Suprapubic skin (tissue), 4 donors: ENCODE results near the gene GAGE12F. TPM values are rescaled to one million over a fixed set of nuclear protein-coding genes. Genes with fewer than 3 reads are reported as not detected.

Experiments
- DNase-seq, 2 donors: peaks; one replicate each; pipeline ENCODE4 v3.0.0-alpha.2; 2019; ENCODE audit warnings: low spot score in 2 of 2
- H3K27ac ChIP-seq: fragments of 200-600 bp; sonication (generic); one replicate; pipeline ENCODE4 v1.5.1; 2019
- H3K27me3 ChIP-seq: fragments of 200-600 bp; sonication (generic); one replicate; pipeline ENCODE4 v1.5.1; 2019
- H3K36me3 ChIP-seq: fragments of 200-600 bp; sonication (generic); one replicate; pipeline ENCODE4 v1.5.1; 2019
- H3K4me1 ChIP-seq: fragments of 200-600 bp; sonication (generic); one replicate; pipeline ENCODE4 v1.5.1; 2019
- H3K4me3 ChIP-seq: fragments of 200-600 bp; sonication (generic); one replicate; pipeline ENCODE4 v1.5.1; 2019; ENCODE audit warnings: mild to moderate bottlenecking
- H3K9me3 ChIP-seq: fragments of 200-600 bp; sonication (generic); one replicate; pipeline ENCODE4 v1.5.1; 2019
- CTCF ChIP-seq, 2 donors: fragments of 200-600 bp in 1 of 2; fragments of 450-650 bp in 1 of 2; sonication (generic) in 1 of 2; IDR thresholded peaks; one replicate each; pipeline ENCODE4 v1.5.1; 2016 to 2019; ENCODE audit warnings: antibody characterized with exemption in 2 of 2, mild to moderate bottlenecking in 1 of 2, moderate library complexity in 1 of 2
- POLR2AphosphoS5 ChIP-seq, 3 donors: sonication (generic); formaldehyde crosslinking; IDR thresholded peaks; one replicate each; pipeline ENCODE4 v1.6.1; 2017; ENCODE audit warnings: antibody characterized with exemption in 3 of 3
- WGBS: methylation state at CpG from one replicate; pipeline ENCODE4 v1.1.5; 2018; 5-methylcytosine and 5-hydroxymethylcytosine counted together
- total RNA-seq, 4 donors: library from RNA; depleted of rRNA; stranded (reverse); fragments of >200 nt; gene quantifications; one replicate each; pipeline ENCODE4 v1.1.0, GENCODE V29; 2016

Gene GAGE12F
- total RNA-seq, 4 donors from 2014 or later: not detected

- Histone ChIP-seq H3K36me3 (no peaks in the 10 kb centered on the region), H3K9me3 (no peaks in the 10 kb centered on the region), H3K4me1 (no peaks in the 10 kb centered on the region), H3K27ac (no peak overlapping the region), H3K27me3 (no peaks in the 10 kb centered on the region), H3K4me3 (no peak overlapping the region)
- DNase-seq: no peak
- TF ChIP-seq POLR2AphosphoS5 (IDR thresholded peaks at IDR 0.05): no peak
- TF ChIP-seq CTCF (IDR thresholded peaks at IDR 0.05): no peak
- 73% methylated on average over 7 of the region's 7 CpGs for WGBS
These were observed 50.2 kb downstream of the GAGE12F start for GRCh38 chrX:49610718-49611310.

Other genes starting within 250 kb of the GAGE12F start
- not detected for gene GAGE12J, start 238.8 kb upstream of the GAGE12F start, total RNA-seq
- gene GAGE13, start 229.3 kb upstream of the GAGE12F start, total RNA-seq: not detected
- not detected for gene GAGE12C, start 28.7 kb upstream of the GAGE12F start, total RNA-seq
- not detected for gene GAGE12D, start 19.1 kb upstream of the GAGE12F start, total RNA-seq
- gene GAGE12E, start 9.6 kb upstream of the GAGE12F start, total RNA-seq: not detected
- not detected for gene GAGE12G, start 9.6 kb downstream of the GAGE12F start, total RNA-seq
- gene GAGE12H, start 19.1 kb downstream of the GAGE12F start, total RNA-seq: not detected
- gene GAGE2A, start 28.7 kb downstream of the GAGE12F start, total RNA-seq: not detected
- not detected for gene GAGE1, start 38.2 kb downstream of the GAGE12F start, total RNA-seq
- not detected for gene PAGE1, start 135.1 kb downstream of the GAGE12F start, total RNA-seq